ENCODE results near the gene SH3D19.
"Not testable (repeated sequence)": the region's sequence is repeated elsewhere in the genome, so short reads cannot be mapped to it uniquely, and the experiment has no call there.

Gene SH3D19

GRCh38 chr4:151313306-151314009, 11.9 kb downstream of the SH3D19 start:
- ATAC-seq (replicated peaks) (no peak), DNase-seq (no peak)
- H3K27ac Mint-ChIP-seq: no peak overlapping the region
- H3K4me1 Mint-ChIP-seq: no peaks in the 10 kb centered on the region
- H3K27me3 Mint-ChIP-seq: peaks cover 0 to 3% of the 10 kb centered on the region in 2 donors
- H3K4me3 Mint-ChIP-seq: no peak overlapping the region
- no peaks in the 10 kb centered on the region for H3K9me3 Mint-ChIP-seq
- H3K36me3 Mint-ChIP-seq: no peaks in the 10 kb centered on the region

GRCh38 chr4:151310124-151310728, 15.2 kb downstream of the SH3D19 start:
- ATAC-seq (replicated peaks): no peak
- Mint-ChIP-seq H3K36me3 (no peaks in the 10 kb centered on the region), H3K4me1 (no peaks in the 10 kb centered on the region), H3K27ac (no peak overlapping the region), H3K4me3 (no peak overlapping the region), H3K27me3 (peaks cover 0 to 3% of the 10 kb centered on the region in 2 donors), H3K9me3 (no peaks in the 10 kb centered on the region)
- no peak for DNase-seq

- Mint-ChIP-seq H3K9me3 (peaks cover 2 to 4% of the 10 kb centered on the region in 2 donors), H3K4me3 (no peak overlapping the region), H3K4me1 (no peaks in the 10 kb centered on the region), H3K27ac (no peak overlapping the region), H3K36me3 (no peaks in the 10 kb centered on the region), H3K27me3 (peaks cover 4 to 5% of the 10 kb centered on the region in 2 donors)
- DNase-seq: no peak
- ATAC-seq (replicated peaks): no peak
Observed at GRCh38 chr4:151304755-151305154, 20.6 kb downstream of the SH3D19 start.

- Mint-ChIP-seq H3K4me3 (no peak overlapping the region), H3K27ac (no peak overlapping the region), H3K9me3 (peaks cover 2 to 4% of the 10 kb centered on the region in 2 donors), H3K27me3 (peaks cover 4 to 5% of the 10 kb centered on the region in 2 donors), H3K36me3 (no peaks in the 10 kb centered on the region), H3K4me1 (no peaks in the 10 kb centered on the region)
- ATAC-seq (replicated peaks): no peak
- DNase-seq: no peak
Observed at GRCh38 chr4:151304226-151304625, 21.2 kb downstream of the SH3D19 start.

- Mint-ChIP-seq H3K27ac (no peak overlapping the region), H3K4me3 (no peak overlapping the region), H3K9me3 (peaks cover 2 to 4% of the 10 kb centered on the region in 2 donors), H3K27me3 (peaks cover 8 to 9% of the 10 kb centered on the region in 2 donors), H3K36me3 (no peaks in the 10 kb centered on the region), H3K4me1 (no peaks in the 10 kb centered on the region)
- DNase-seq (no peak), ATAC-seq (replicated peaks) (no peak)
Observed at GRCh38 chr4:151302432-151302831, 23.0 kb downstream of the SH3D19 start.

GRCh38 chr4:151297170-151297569, 28.2 kb downstream of the SH3D19 start:
- Mint-ChIP-seq H3K4me1 (no peaks in the 10 kb centered on the region), H3K36me3 (no peaks in the 10 kb centered on the region), H3K4me3 (no peak overlapping the region), H3K27ac (no peak overlapping the region), H3K9me3 (peaks cover 2 to 4% of the 10 kb centered on the region in 2 donors), H3K27me3 (peaks cover 12% of the 10 kb centered on the region in 2 donors)
- DNase-seq (no peak), ATAC-seq (replicated peaks) (no peak)

GRCh38 chr4:151296227-151296626, 29.2 kb downstream of the SH3D19 start:
- Mint-ChIP-seq H3K9me3 (no peaks in the 10 kb centered on the region), H3K36me3 (no peaks in the 10 kb centered on the region), H3K4me3 (no peak overlapping the region), H3K27me3 (peaks cover 7 to 8% of the 10 kb centered on the region in 2 donors), H3K27ac (no peak overlapping the region), H3K4me1 (no peaks in the 10 kb centered on the region)
- ATAC-seq (replicated peaks): no peak
- no peak for DNase-seq

GRCh38 chr4:151294833-151295496, 30.4 kb downstream of the SH3D19 start:
- Mint-ChIP-seq H3K36me3 (no peaks in the 10 kb centered on the region), H3K4me3 (no peak overlapping the region), H3K27me3 (peaks cover 7% of the 10 kb centered on the region in 2 donors), H3K9me3 (peaks cover 0 to 3% of the 10 kb centered on the region in 2 donors), H3K4me1 (no peaks in the 10 kb centered on the region), H3K27ac (no peak overlapping the region)
- DNase-seq (no peak), ATAC-seq (replicated peaks) (no peak)

- H3K4me1 Mint-ChIP-seq: no peaks in the 10 kb centered on the region
- peaks cover 0 to 3% of the 10 kb centered on the region in 2 donors for H3K9me3 Mint-ChIP-seq
- no peaks in the 10 kb centered on the region for H3K36me3 Mint-ChIP-seq
- DNase-seq (no peak), ATAC-seq (replicated peaks) (no peak)
- no peak overlapping the region for H3K4me3 Mint-ChIP-seq
- no peak overlapping the region for H3K27ac Mint-ChIP-seq
- H3K27me3 Mint-ChIP-seq: peaks cover 0 to under 1% of the 10 kb centered on the region in 2 donors
Observed at GRCh38 chr4:151292038-151292437, 33.4 kb downstream of the SH3D19 start.

GRCh38 chr4:151291485-151291884, 33.9 kb downstream of the SH3D19 start:
- peaks cover 0 to 3% of the 10 kb centered on the region in 2 donors for H3K9me3 Mint-ChIP-seq
- no peak for ATAC-seq (replicated peaks)
- H3K4me1 Mint-ChIP-seq: no peaks in the 10 kb centered on the region
- no peak overlapping the region for H3K27ac Mint-ChIP-seq
- H3K36me3 Mint-ChIP-seq: no peaks in the 10 kb centered on the region
- H3K4me3 Mint-ChIP-seq: no peak overlapping the region
- no peaks in the 10 kb centered on the region for H3K27me3 Mint-ChIP-seq
- no peak for DNase-seq

- no peak overlapping the region for H3K27ac Mint-ChIP-seq
- H3K4me3 Mint-ChIP-seq: no peak overlapping the region
- no peaks in the 10 kb centered on the region for H3K4me1 Mint-ChIP-seq
- DNase-seq (no peak), ATAC-seq (replicated peaks) (no peak)
- no peaks in the 10 kb centered on the region for H3K36me3 Mint-ChIP-seq
- peaks cover 6 to 9% of the 10 kb centered on the region in 2 donors for H3K9me3 Mint-ChIP-seq
- no peaks in the 10 kb centered on the region for H3K27me3 Mint-ChIP-seq
Observed at GRCh38 chr4:151287409-151287808, 38.0 kb downstream of the SH3D19 start.

GRCh38 chr4:151284534-151285245, 40.7 kb downstream of the SH3D19 start:
- ATAC-seq (replicated peaks) (no peak), DNase-seq (no peak)
- Mint-ChIP-seq H3K36me3 (no peaks in the 10 kb centered on the region), H3K9me3 (peaks cover 3 to 9% of the 10 kb centered on the region in 2 donors), H3K27me3 (peaks cover 0 to 3% of the 10 kb centered on the region in 2 donors), H3K4me1 (no peaks in the 10 kb centered on the region), H3K27ac (no peak overlapping the region), H3K4me3 (no peak overlapping the region)

- peak; percentile 15 for DNase-seq
- ATAC-seq (replicated peaks): peak; percentile 65 to 76
- H3K9me3 Mint-ChIP-seq: no peaks in the 10 kb centered on the region
- peaks cover 13 to 15% of the 10 kb centered on the region in 2 donors for H3K27me3 Mint-ChIP-seq
- no peak within 1 kb of the TSS for H3K4me3 Mint-ChIP-seq
- no peaks in the 10 kb centered on the region for H3K36me3 Mint-ChIP-seq
- no peak within 1 kb of the TSS for H3K27ac Mint-ChIP-seq
- H3K4me1 Mint-ChIP-seq: no peaks in the 10 kb centered on the region
Observed at GRCh38 chr4:151276787-151277562, 48.4 kb downstream of the SH3D19 start, which contains the start of gene PRSS48. TSS of gene PRSS48 (plus strand) at chr4:151277161. CDS start at chr4:151277173, 12 bp downstream.

- not testable (repeated sequence) for H3K4me3 Mint-ChIP-seq; ATAC-seq (replicated peaks); H3K36me3 Mint-ChIP-seq; DNase-seq; H3K9me3 Mint-ChIP-seq; H3K27ac Mint-ChIP-seq; H3K27me3 Mint-ChIP-seq; H3K4me1 Mint-ChIP-seq
Observed at GRCh38 chr4:151268905-151269304, 56.5 kb downstream of the SH3D19 start.

Measured in stimulated activated naive B cell treated with anti-CD40 and anti-IgM and Interleukin-4, amounts not matched to agents 10 μg/mL and 1 μg/mL and 100 μg/mL, for 72 hours (primary cell).